Smooth muscle cell (in vitro differentiated cells): ENCODE data around the gene ZNF740. TPM values are rescaled to one million over a fixed set of nuclear protein-coding genes. Genes with fewer than 3 reads are reported as not detected.

Experiments used
- DNase-seq: peaks from one replicate; lab custom pipeline; 2025; ENCODE audit not compliant: unreplicated experiment; lab: John Stamatoyannopoulos, UW
- H2AFZ ChIP-seq: fragments of 200-600 bp; sonication (generic); 2 replicates; pipeline ENCODE4 v1.6.0; 2016; ENCODE audit warnings: antibody characterized with exemption, low read depth, mild to moderate bottlenecking
- H3F3A ChIP-seq: fragments of 200-600 bp; sonication (generic); 2 replicates; pipeline ENCODE4 v1.6.0; 2017; ENCODE audit warnings: antibody characterized with exemption, low read depth
- H3K27ac ChIP-seq: fragments of 200-600 bp; sonication (generic); 2 replicates; pipeline ENCODE4 v1.5.1; 2016; ENCODE audit warnings: low read depth, mild to moderate bottlenecking
- H3K27me3 ChIP-seq: fragments of 200-600 bp; sonication (generic); 2 replicates; pipeline ENCODE4 v1.6.1; 2016; ENCODE audit warnings: low read depth, mild to moderate bottlenecking
- H3K36me3 ChIP-seq: fragments of 200-600 bp; sonication (generic); 2 replicates; pipeline ENCODE4 v1.5.1; 2016; ENCODE audit warnings: low read depth
- H3K4me1 ChIP-seq: fragments of 200-600 bp; sonication (generic); 2 replicates; pipeline ENCODE4 v1.5.1; 2016; ENCODE audit warnings: low read depth
- H3K4me2 ChIP-seq: fragments of 200-600 bp; sonication (generic); 2 replicates; pipeline ENCODE4 v1.6.0; 2016; ENCODE audit warnings: mild to moderate bottlenecking
- H3K4me3 ChIP-seq: fragments of 200-600 bp; sonication (generic); 2 replicates; pipeline ENCODE4 v1.5.1; 2016; ENCODE audit warnings: mild to moderate bottlenecking
- H3K79me2 ChIP-seq: fragments of 200-600 bp; sonication (generic); 2 replicates; pipeline ENCODE4 v1.6.0; 2016; ENCODE audit warnings: low read depth, mild to moderate bottlenecking
- H3K9ac ChIP-seq: fragments of 200-600 bp; sonication (generic); 2 replicates; pipeline ENCODE4 v1.6.0; 2016; ENCODE audit warnings: low read depth
- H3K9me3 ChIP-seq: fragments of 200-600 bp; sonication (generic); replicated peaks from 2 replicates; pipeline ENCODE4 v1.5.1; 2016; ENCODE audit warnings: low read depth
- H4K20me1 ChIP-seq: fragments of 200-600 bp; sonication (generic); 2 replicates; pipeline ENCODE4 v1.6.0; 2016; ENCODE audit warnings: low read depth
- CTCF ChIP-seq: fragments of 200-600 bp; sonication (generic); IDR thresholded peaks from 2 replicates; pipeline ENCODE4 v1.5.1; 2017; ENCODE audit warnings: borderline replicate concordance, mild to moderate bottlenecking, antibody characterized with exemption; ENCODE audit not compliant: insufficient read depth, poor library complexity, severe bottlenecking
- WGBS: methylation state at CpG from one replicate; pipeline ENCODE4 v1.1.7; 2016; ENCODE audit warnings: low lambda C conversion rate; 5-methylcytosine and 5-hydroxymethylcytosine counted together
- polyA plus RNA-seq: library from polyadenylated mRNA; unstranded; fragments of >200 nt; fragmentation: Nextera tagmentation; extraction: Ambion mirVana; gene quantifications from 2 replicates; pipeline ENCODE4 v1.2.1, GENCODE V29; 2016
- total RNA-seq: library from RNA; depleted of rRNA; stranded (reverse); fragments of >200 nt; gene quantifications from 2 replicates; pipeline ENCODE4 v1.2.3, GENCODE V29; 2014

ZNF740 gene
- total and polyA plus RNA-seq, 2 experiments from 2014 or later: 1.0 to 5.2 TPM

- H3K27me3 ChIP-seq: no peaks in the 10 kb centered on the region
- DNase-seq: no peak
- H3K4me1 ChIP-seq: no peaks in the 10 kb centered on the region
- H3K36me3 ChIP-seq: no peaks in the 10 kb centered on the region
- no peak overlapping the region for H3K4me2 ChIP-seq
- H3K27ac ChIP-seq: no peak overlapping the region
- H3K79me2 ChIP-seq: no peaks in the 10 kb centered on the region
- peaks cover 15% of the 10 kb centered on the region for H3F3A ChIP-seq
- no peaks in the 10 kb centered on the region for H4K20me1 ChIP-seq
- no peak overlapping the region for H2AFZ ChIP-seq
- H3K4me3 ChIP-seq: no peak overlapping the region
- H3K9ac ChIP-seq: no peak overlapping the region
- no peak for TF ChIP-seq CTCF
- WGBS: 85% methylated on average over 7 of the region's 7 CpGs
- no peaks in the 10 kb centered on the region for H3K9me3 ChIP-seq
Observed at GRCh38 chr12:53208877-53209463, 28.4 kb downstream of the ZNF740 start.

GRCh38 chr12:53210843-53211242, 30.3 kb downstream of the ZNF740 start:
- no peak for TF ChIP-seq CTCF
- H3K27ac ChIP-seq: no peak overlapping the region
- H4K20me1 ChIP-seq: peaks cover 9% of the 10 kb centered on the region
- H3K4me2 ChIP-seq: no peak overlapping the region
- H3K27me3 ChIP-seq: no peaks in the 10 kb centered on the region
- no peaks in the 10 kb centered on the region for H3K79me2 ChIP-seq
- DNase-seq: no peak
- no peaks in the 10 kb centered on the region for H3K36me3 ChIP-seq
- no peak overlapping the region for H3K4me3 ChIP-seq
- H3K9me3 ChIP-seq: no peaks in the 10 kb centered on the region
- no peaks in the 10 kb centered on the region for H3K4me1 ChIP-seq
- no peak overlapping the region for H2AFZ ChIP-seq
- 100% methylated on average over 4 of the region's 4 CpGs for WGBS
- H3K9ac ChIP-seq: no peak overlapping the region
- peaks cover 7% of the 10 kb centered on the region for H3F3A ChIP-seq

GRCh38 chr12:53211476-53212381, 31.2 kb downstream of the ZNF740 start:
- no peaks in the 10 kb centered on the region for H3K27me3 ChIP-seq
- no peaks in the 10 kb centered on the region for H3K9me3 ChIP-seq
- 90% methylated on average over 13 of the region's 13 CpGs for whole genome bisulfite sequencing
- no peak overlapping the region for H3K27ac ChIP-seq
- peak; percentile 21 for TF ChIP-seq CTCF
- H3K4me1 ChIP-seq: no peaks in the 10 kb centered on the region
- H3K9ac ChIP-seq: no peak overlapping the region
- H3K79me2 ChIP-seq: no peaks in the 10 kb centered on the region
- no peak overlapping the region for H3K4me3 ChIP-seq
- no peaks in the 10 kb centered on the region for H3K36me3 ChIP-seq
- no peak overlapping the region for H3K4me2 ChIP-seq
- no peak for DNase-seq
- H2AFZ ChIP-seq: no peak overlapping the region
- peaks cover 17% of the 10 kb centered on the region for H4K20me1 ChIP-seq
- H3F3A ChIP-seq: no peaks in the 10 kb centered on the region
